Right lobe of liver (tissue), 6 donors: Measurements from ENCODE around the gene PRPF39. TPM values are rescaled to one million over a fixed set of nuclear protein-coding genes. Genes with fewer than 3 reads are reported as not detected.

ENCODE experiments used
- ATAC-seq, 4 donors: fragments of 200-7000 bp; cut with Tn5 transposase; one replicate each; pipeline ENCODE4 v1.9.1; 2020; ENCODE audit warnings: mild to moderate bottlenecking in 4 of 4, moderate library complexity in 4 of 4
- DNase-seq, 3 donors: peaks; one replicate each; pipeline ENCODE4 v3.0.0-alpha.2; 2020
- H3K27ac ChIP-seq, 3 donors: fragments of 200-600 bp; one replicate each; pipeline ENCODE4 v1.8.0; 2022
- H3K27me3 ChIP-seq, 2 donors: fragments of 200-600 bp; one replicate each; pipeline ENCODE4 v1.8.0; 2022
- H3K36me3 ChIP-seq, 4 donors: fragments of 200-600 bp; sonication (generic) in 1 of 4; one replicate each; pipeline versions ENCODE4 v1.5.1 to v1.8.0; 2017 to 2022; ENCODE audit warnings: control low read depth in 1 of 4
- H3K4me1 ChIP-seq, 4 donors: fragments of 200-600 bp; sonication (generic) in 1 of 4; one replicate each; pipeline versions ENCODE4 v1.5.1 to v1.8.0; 2017 to 2022; ENCODE audit warnings: control low read depth in 1 of 4
- H3K4me3 ChIP-seq, 3 donors: fragments of 200-600 bp; one replicate each; pipeline ENCODE4 v1.8.0; 2022
- H3K9me3 ChIP-seq, 4 donors: fragments of 200-600 bp; sonication (generic) in 1 of 4; one replicate each; pipeline versions ENCODE4 v1.5.1 to v1.8.0; 2017 to 2022; ENCODE audit warnings: control low read depth in 1 of 4
- POLR2A ChIP-seq: fragments of 450-650 bp; IDR thresholded peaks from one replicate; pipeline ENCODE4 v1.6.1; 2017; ENCODE audit warnings: antibody characterized with exemption, mild to moderate bottlenecking
- WGBS: methylation state at CpG from one replicate; pipeline ENCODE4 v1.1.6; 2018; ENCODE audit warnings: low coverage, low lambda C conversion rate; ENCODE audit not compliant: insufficient coverage; ENCODE audit errors: missing lambda C conversion rate; 5-methylcytosine and 5-hydroxymethylcytosine counted together
- intact Hi-C, 2 donors: fragments of 100-400 bp; cut with DNase I; formaldehyde crosslinking; loops; one replicate each; pipeline versions ENCODE4 v1.11.2 to v1.14.1; 2022
- total RNA-seq, 6 experiments: library from RNA; depleted of rRNA in 2 of 6; stranded (reverse); fragments of >200 nt in 2 of 6; fragmentation: NEBNext Ultra II Directional in 3 of 6; extraction: Animal tissue kit (Norgen Biotek cat#: 25700) in 3 of 6; gene quantifications; one replicate each; pipeline versions ENCODE4 v1.1.0 to v1.2.4, GENCODE V29; 2016 to 2023
- TF ChIP-seq, protein P1 (sequence below), 4 donors: fragments of 200-600 bp in 3 of 4; fragments of 450-650 bp in 1 of 4; IDR thresholded peaks; one replicate each; pipeline versions ENCODE4 v1.5.1 to v1.8.0; 2016 to 2022; ENCODE audit warnings: antibody characterized with exemption in 4 of 4, mild to moderate bottlenecking in 2 of 4
- donor health status: DM: no; HTN: yes; CAD: no.
- donor health status: DM: no; HTN: no; CAD: no.
- donor health status: DM: no; HTN: no; CAD: no.
- donor health status: DM: no; HTN: yes; CAD: no.
- donor health status: DM: no; HTN: yes; CAD: no.

The PRPF39 gene
- total RNA-seq, 6 experiments from 2014 or later, result 7.3 to 15.1 (median 10.4) TPM

DNA sequence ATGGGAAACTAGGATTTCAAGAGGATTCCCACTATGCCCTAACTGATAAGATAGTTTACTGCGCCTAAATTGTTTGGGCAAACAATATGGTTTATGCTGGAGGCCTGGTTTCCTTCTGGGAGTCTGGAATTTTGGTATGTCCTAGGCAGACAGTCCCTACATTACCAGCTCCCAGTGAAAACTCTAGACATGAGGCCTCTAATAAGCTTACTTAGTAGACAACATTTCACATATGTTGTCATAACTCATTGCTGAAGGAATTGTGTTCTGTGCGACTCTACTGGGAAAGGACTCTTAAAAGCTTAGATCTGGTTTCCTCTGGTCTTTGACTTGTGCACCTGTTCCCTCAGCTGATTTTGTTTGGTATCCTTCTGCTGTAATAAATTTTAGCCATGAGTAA is 18.0 kb upstream of the PRPF39 start:
- ATAC-seq (no peak), DNase-seq (no peak)
- Histone ChIP-seq H3K27ac (no peak overlapping the region), H3K36me3 (no peaks in the 10 kb centered on the region), H3K4me3 (no peak overlapping the region), H3K9me3 (no peaks in the 10 kb centered on the region), H3K27me3 (no peaks in the 10 kb centered on the region), H3K4me1 (no peaks in the 10 kb centered on the region)
- intact Hi-C loops, result no loop called here
- WGBS, result 67% methylated on average over 1 of the region's 2 CpGs
- no peak for TF ChIP-seq POLR2A

DNA sequence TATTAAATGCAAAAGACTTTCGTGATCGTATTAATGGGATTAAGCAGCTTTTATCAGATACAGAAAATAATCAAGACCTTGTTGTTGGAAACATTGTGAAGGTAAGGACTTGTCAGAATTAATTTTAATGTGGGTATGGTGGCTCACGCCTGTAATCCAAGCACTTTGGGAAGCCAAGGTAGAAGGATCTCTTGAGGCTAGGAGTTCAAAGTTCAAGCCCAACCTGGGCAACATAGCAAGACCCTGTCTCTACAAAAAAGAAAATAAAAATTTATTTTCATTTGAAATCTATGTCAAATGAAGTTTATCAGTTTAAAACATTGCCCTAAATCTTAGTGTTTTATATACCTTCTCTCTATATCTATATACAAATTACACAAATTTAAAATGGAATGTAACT is 17.2 kb upstream of the PRPF39 start:
- no peak for ATAC-seq
- Histone ChIP-seq H3K4me3 (no peak overlapping the region), H3K9me3 (no peaks in the 10 kb centered on the region), H3K4me1 (no peaks in the 10 kb centered on the region), H3K27ac (no peak overlapping the region), H3K36me3 (no peaks in the 10 kb centered on the region), H3K27me3 (no peaks in the 10 kb centered on the region)
- no peak for DNase-seq
- no peak for TF ChIP-seq POLR2A
- TF ChIP-seq, protein P1, sequence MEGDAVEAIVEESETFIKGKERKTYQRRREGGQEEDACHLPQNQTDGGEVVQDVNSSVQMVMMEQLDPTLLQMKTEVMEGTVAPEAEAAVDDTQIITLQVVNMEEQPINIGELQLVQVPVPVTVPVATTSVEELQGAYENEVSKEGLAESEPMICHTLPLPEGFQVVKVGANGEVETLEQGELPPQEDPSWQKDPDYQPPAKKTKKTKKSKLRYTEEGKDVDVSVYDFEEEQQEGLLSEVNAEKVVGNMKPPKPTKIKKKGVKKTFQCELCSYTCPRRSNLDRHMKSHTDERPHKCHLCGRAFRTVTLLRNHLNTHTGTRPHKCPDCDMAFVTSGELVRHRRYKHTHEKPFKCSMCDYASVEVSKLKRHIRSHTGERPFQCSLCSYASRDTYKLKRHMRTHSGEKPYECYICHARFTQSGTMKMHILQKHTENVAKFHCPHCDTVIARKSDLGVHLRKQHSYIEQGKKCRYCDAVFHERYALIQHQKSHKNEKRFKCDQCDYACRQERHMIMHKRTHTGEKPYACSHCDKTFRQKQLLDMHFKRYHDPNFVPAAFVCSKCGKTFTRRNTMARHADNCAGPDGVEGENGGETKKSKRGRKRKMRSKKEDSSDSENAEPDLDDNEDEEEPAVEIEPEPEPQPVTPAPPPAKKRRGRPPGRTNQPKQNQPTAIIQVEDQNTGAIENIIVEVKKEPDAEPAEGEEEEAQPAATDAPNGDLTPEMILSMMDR (IDR thresholded peaks at IDR 0.05), result no peak
- 98% methylated on average over 3 of the region's 3 CpGs for whole genome bisulfite sequencing
- intact Hi-C loops, result no loop called here

DNA sequence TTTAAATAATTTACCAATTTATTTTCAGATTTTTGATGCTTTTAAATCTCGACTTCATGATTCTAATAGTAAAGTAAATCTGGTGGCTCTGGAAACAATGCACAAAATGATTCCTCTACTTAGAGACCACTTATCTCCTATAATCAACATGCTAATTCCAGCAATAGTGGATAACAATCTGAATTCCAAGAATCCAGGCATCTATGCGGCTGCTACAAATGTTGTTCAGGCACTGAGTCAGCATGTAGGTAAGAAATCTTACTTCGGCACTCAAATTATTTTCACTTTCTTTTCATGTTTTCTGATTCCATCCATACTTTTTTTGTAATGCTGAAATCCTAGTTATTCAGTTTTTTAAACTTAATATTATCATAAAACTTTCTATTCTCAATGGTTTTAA is 15.5 kb upstream of the PRPF39 start:
- intact Hi-C loops, result no loop called here

DNA sequence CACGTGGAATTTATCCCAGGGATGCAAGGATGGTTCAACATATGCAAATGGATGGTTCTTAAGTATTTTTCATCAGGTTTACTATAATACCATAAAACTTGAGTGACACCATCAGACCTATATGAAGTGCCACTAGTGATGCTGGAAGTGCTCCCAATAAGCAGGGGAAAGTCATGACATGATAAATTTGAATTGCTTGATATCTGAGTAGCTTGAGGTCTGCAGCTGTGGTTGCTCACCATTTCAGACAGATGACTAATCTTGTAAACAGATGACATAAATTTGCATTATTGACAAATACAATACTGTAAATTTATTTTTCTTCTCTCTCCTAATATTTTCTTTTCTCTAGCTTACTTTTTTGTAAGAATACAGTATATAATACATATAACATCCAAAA is 13.7 kb upstream of the PRPF39 start:
- no peak overlapping the region for H3K27ac ChIP-seq
- ATAC-seq, result no peak

More for the DNA sequence above, 15.5 kb upstream of the PRPF39 start:
- no peaks in the 10 kb centered on the region for H3K27me3 ChIP-seq
- TF ChIP-seq, protein P1 (IDR thresholded peaks at IDR 0.05), result no peak
- TF ChIP-seq POLR2A, result no peak
- no peak overlapping the region for H3K4me3 ChIP-seq
- ATAC-seq (no peak), DNase-seq (no peak)
- no peaks in the 10 kb centered on the region for H3K9me3 ChIP-seq
- 94% methylated on average over 3 of the region's 3 CpGs for WGBS
- H3K27ac ChIP-seq, result no peak overlapping the region
- no peaks in the 10 kb centered on the region for H3K4me1 ChIP-seq
- H3K36me3 ChIP-seq, result peaks cover 0 to 3% (median 0%) of the 10 kb centered on the region in 4 donors

DNA sequence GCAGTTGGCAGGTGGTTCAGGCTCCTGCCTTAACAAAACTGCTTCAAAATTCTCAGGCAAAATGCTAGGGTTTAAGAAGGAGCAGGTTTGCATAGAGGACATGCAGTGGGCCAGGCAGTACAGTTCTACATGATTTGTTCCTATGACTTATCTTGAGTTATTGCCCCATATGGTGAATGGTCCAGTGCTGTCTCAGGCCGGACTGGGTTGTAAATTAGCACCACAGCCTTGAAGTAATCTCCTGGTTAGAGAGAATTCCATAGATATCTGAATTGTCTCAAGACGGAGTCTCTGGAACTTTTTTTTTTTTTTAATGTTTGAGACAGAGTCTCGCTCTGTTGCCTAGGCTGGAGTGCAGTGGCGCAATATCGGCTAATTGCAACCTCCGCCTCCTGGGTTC is 11.8 kb upstream of the PRPF39 start:
- H3K27ac ChIP-seq, result no peak overlapping the region
- no peaks in the 10 kb centered on the region for H3K27me3 ChIP-seq
- DNase-seq (no peak), ATAC-seq (no peak)
- H3K9me3 ChIP-seq, result no peaks in the 10 kb centered on the region
- no peak overlapping the region for H3K4me3 ChIP-seq
- 98% methylated on average over 5 of the region's 6 CpGs for WGBS
- H3K4me1 ChIP-seq, result no peaks in the 10 kb centered on the region
- peaks cover 0 to 7% (median 0%) of the 10 kb centered on the region in 4 donors for H3K36me3 ChIP-seq
- intact Hi-C loops, result no loop called here
- no peak for TF ChIP-seq POLR2A
- TF ChIP-seq, protein P1 (IDR thresholded peaks at IDR 0.05), result no peak

More for the DNA sequence above, 13.7 kb upstream of the PRPF39 start:
- H3K4me3 ChIP-seq, result no peak overlapping the region
- 100% methylated on average over 1 of the region's 1 CpG for WGBS
- peaks cover 0 to 7% (median 0%) of the 10 kb centered on the region in 4 donors for H3K36me3 ChIP-seq
- TF ChIP-seq POLR2A, result no peak
- TF ChIP-seq, protein P1 (IDR thresholded peaks at IDR 0.05), result no peak
- H3K9me3 ChIP-seq, result no peaks in the 10 kb centered on the region
- intact Hi-C loops, result no loop called here
- H3K4me1 ChIP-seq, result no peaks in the 10 kb centered on the region
- H3K27me3 ChIP-seq, result no peaks in the 10 kb centered on the region
- no peak for DNase-seq
